Measurements from ENCODE around the gene MAMDC2.

The MAMDC2 gene

DNA sequence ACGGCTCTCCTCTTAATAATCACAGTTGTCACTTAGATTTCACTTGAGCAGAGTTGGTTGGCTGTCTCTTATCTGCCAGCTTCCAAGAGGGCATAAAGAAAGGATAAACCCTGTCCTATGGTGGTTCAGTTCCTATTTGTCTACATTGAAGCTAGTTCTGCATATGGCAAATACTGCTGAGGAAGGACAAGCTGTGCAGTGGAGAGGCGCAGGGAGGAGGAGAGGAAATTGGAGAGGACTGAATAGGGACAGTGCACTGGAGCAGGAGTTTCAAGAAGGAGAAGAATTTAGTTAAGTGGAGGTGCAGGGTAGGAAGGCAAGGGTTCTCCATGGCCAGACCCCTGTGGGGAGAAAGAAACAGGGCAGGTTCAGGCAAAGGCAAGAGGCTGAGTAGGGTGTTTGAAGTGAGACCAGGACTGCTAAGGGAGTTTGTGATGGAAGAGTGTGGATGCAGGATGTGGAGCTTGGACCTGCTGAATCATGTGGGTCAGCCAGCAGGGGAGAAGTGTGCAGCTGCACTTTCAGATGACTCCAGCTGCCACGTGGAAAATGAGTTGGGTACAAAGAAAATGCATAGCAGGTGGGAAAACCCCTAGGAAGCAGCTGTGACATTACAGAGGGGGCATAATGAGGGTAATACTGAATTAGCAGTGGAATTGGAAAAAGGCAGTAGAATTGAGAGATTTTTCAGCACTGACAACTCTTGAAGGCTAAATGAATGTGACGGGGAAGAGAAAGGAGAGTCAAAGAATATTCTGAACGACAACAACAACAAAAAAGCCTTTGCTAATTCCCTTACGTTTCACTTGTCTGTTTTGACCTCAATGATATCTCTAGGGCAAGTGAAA, 66.8 kb downstream of the MAMDC2 start:
- peak; percentile 53 for DNase-seq

- DNase-seq: peak; percentile 32
Measured at GRCh38 chr9:70111042-70111602, 67.5 kb downstream of the MAMDC2 start.

DNA sequence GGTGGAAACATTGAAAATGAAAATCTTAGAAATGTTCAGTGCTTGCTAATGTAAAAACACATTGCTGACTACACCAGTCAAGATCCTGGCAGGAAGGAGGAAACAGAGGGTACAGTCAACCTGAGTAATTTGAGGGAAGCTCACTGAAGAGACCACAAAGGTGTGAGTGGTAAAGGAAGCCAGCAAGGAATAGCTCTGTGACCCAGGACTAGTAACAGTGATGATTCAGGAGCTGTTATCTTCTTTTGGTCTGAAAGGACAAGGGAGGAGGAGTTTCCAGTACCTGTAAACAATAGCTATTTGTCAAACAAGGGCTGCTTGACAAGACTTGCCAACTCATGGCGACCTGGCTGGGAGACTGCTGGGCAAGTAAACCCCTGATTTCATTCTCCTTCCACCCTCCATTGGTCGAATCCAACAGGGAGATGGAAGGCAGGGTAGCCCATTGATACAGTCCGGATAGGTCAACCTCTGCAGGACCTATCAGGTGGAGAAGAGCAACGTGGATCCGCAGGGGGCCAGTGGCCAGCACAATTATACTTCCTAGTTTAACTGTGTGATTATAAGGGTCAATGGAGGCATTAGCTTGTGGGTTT, 68.1 kb downstream of the MAMDC2 start:
- DNase-seq: no peak

DNA sequence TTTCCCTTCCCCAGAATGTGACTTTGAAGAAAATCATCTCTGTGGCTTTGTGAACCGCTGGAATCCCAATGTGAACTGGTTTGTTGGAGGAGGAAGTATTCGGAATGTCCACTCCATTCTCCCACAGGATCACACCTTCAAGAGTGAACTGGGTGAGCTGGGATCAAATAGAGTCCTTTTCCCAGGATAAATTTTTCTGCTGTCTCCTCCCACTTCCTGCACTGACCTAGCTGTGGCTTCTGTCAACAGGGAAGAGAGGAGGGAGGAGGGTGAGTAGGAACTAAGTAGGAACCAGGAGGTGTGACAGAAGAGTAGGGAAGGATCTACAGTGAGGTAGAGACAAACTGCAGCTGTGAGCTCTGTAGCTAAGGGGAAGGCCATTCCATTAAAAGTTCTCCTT, 69.3 kb downstream of the MAMDC2 start:
- DNase-seq: no peak

GRCh38 chr9:70113403-70114022, 69.9 kb downstream of the MAMDC2 start:
- DNase-seq: no peak

DNA sequence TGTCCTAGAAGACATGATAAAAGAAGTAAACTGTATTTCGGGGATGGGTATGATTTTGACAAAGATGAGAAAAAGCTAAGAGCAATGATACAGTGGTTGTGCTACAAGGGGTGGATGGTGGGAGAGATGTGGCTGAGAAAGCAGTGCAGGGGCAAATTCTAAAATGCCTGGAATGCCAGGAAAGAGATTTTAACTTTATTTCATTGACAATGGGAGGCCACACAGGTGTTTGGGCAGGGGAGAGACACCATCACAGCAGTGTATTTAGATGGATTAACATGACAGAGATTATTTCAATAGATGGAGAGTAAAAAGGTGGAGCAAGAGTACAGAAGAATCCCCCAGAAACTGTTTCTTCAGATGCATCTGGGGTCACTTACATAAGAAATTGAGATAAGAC, 71.2 kb downstream of the MAMDC2 start:
- no peak for DNase-seq

GRCh38 chr9:70117835-70118319, 74.2 kb downstream of the MAMDC2 start:
- no peak for DNase-seq

DNA sequence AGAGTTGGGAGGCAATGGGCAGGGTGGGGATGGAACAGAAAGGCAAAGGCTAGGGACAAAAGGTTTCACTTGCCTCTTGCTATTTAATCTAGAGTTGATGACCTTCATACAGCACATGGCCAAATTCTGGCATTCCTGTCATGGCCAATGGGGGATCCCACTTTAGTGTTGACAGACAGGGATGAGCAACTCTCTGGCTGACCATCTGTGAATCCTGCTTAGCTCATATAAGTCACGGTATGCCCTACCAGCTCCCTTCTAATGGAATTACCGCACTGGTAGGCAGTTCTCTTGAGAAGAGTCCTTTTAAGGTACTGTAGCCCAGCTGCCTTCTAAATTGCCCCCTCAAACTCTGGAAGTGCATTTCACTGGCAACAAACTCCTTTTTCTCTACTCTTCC, 76.1 kb downstream of the MAMDC2 start:
- no peak for DNase-seq

GRCh38 chr9:70120834-70121510, 77.3 kb downstream of the MAMDC2 start:
- DNase-seq: no peak

DNA sequence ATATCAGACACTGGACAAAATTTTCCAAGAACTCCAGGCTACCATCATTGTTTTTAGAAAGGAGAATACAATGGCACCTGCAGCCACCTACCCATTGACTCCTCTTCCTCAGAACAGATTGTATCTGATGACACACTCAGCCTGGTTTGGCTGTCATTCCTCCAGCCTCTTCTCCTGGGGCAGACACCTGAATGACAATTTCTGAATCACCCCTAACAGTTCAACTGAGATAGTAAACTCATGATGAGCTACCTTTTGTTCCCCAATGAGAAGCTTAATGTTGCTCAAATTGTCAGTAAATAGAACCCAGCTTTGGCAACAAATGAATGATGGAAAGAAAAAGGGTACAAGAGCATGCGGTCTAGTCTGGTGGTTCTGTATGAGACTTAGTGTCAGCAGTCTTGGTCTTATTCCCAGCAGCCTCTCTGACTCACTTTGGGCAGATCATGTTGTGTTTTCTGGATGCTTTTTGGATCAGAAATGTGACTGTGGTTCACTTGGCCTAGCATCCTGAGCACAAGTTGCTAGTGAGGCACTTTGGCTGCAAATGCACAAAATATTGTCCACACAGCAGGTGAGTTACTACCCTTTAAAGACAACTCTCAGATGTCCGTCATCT, 78.3 kb downstream of the MAMDC2 start:
- DNase-seq: no peak

- no peak for DNase-seq
Measured at GRCh38 chr9:70123695-70124094, 80.0 kb downstream of the MAMDC2 start.

- DNase-seq: no peak
Measured at GRCh38 chr9:70125621-70126263, 82.1 kb downstream of the MAMDC2 start.

- DNase-seq: no peak
Measured at GRCh38 chr9:70127036-70127435, 83.4 kb downstream of the MAMDC2 start.

GRCh38 chr9:70127540-70128416, 84.1 kb downstream of the MAMDC2 start:
- DNase-seq: no peak

- no peak for DNase-seq
Measured at GRCh38 chr9:70130266-70130665, 86.6 kb downstream of the MAMDC2 start.

DNA sequence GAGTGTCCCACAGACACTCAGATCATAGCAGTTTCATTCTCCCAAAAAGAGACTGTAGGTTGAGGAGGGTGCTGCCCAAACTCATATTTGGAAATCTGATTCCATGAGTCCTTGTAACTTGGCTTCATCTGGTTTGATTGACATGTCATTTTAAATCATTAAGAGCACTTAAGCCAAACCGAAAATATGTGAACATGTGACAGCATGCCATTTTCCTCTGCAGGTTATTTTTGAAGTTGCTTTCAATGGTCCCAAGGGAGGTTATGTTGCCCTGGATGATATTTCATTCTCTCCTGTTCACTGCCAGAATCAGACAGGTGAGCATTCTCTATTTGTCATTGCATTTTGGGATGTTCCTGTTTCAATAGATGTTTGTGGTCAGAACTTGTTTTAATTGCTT, 87.6 kb downstream of the MAMDC2 start:
- peak; percentile 54 for DNase-seq

- no peak for DNase-seq
Measured at GRCh38 chr9:70133253-70134208, 89.9 kb downstream of the MAMDC2 start.

- DNase-seq: no peak
Measured at GRCh38 chr9:70134360-70134759, 90.7 kb downstream of the MAMDC2 start.

DNA sequence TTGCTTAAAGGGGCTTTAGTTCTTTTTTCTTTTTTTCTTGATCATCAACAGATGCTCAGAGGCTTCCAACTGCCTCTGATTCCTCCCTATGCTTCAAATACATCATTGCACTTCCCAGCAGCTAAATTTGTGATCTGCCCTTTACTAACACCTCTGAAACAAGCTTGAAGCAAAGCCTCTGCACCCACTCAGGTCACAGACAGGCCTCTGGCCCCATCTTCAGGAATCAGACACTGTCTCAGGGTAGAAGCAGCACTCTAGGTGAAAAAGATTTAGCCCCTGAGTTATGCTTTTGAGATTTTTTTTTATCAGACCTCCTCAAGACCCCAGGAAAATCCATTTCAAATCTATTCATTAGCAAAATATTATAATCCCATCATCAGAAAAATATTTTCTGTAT, 91.5 kb downstream of the MAMDC2 start:
- no peak for DNase-seq

DNA sequence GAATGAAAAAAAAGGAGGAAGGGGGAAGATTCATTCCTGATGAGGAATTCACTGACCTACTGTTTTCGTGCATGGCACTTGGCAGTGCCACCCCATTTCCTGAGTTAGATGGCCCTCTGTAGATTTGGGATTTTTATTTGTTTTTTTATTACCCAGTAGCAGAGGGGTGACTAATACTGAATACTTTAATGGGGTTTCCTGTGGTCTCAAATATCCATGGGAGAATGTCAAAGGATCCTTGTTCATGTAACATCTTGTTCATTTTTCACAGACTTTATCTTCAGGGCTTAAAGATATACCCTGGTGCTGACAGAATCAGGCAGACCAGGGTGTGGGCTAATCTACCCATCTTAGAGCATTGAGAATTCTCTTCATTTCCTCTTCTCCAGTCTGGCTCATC, 93.0 kb downstream of the MAMDC2 start:
- no peak for DNase-seq

All from DMS79 treated with DMSO at 0.1 percent for 48 hours (cell line).